Measurements from ENCODE around the gene USB1. TPM values are rescaled to one million over a fixed set of nuclear protein-coding genes. Genes with fewer than 3 reads are reported as not detected.

USB1 gene
- total RNA-seq, 1 donor from 2014 or later = 100.0 TPM

DNA sequence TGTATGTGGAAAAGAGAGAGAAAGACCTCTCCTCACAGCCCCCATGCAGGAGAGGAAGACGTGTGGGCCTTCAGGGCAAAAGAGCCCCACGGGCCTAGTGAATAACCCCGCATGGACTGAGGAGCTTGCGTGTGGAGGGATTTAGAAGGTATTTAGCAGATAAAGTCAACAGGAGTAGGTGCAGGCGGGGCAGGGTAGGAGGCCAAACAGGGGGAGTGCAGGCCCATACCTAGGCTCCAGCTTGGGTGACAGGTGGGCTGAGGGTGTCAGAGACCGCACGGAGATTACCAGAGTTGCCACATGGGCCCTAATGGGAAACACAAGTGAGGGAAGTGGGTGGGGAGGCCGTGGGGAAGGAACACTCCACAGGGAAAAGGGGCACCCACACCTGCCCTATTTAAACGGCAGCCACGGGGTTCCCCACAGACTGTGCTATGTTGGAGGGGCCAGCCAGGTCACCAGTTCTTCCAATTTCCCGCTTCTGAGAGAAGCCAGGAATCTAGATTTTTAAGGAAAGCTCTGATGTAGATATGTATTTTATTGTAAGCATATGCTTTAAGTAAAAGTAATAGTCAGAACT lies 22.1 kb upstream of the USB1 start:
- H3K4me1 ChIP-seq (ENCODE audit: insufficient read depth, low read length) = no peaks in the 10 kb centered on the region
- Mint-ChIP-seq H3K36me3 (ENCODE audit: low read depth, unreplicated experiment) (no peaks in the 10 kb centered on the region), H3K27me3 (ENCODE audit: low read depth, unreplicated experiment) (peaks cover 17% of the 10 kb centered on the region), H3K9me3 (ENCODE audit: unreplicated experiment) (no peaks in the 10 kb centered on the region), H3K27ac (ENCODE audit: unreplicated experiment) (no peak overlapping the region), H3K4me1 (ENCODE audit: low read depth, unreplicated experiment) (no peaks in the 10 kb centered on the region), H3K4me3 (ENCODE audit: unreplicated experiment) (no peak overlapping the region)
- H3K36me3 ChIP-seq (ENCODE audit: insufficient read depth, low read length) = no peaks in the 10 kb centered on the region
- H3K27ac ChIP-seq (ENCODE audit: low read depth, low read length) = no peak overlapping the region
- no peak overlapping the region for H3K4me3 ChIP-seq (ENCODE audit: insufficient read depth, low read depth, low read length)
- H2AFZ ChIP-seq (ENCODE audit: low read depth, low read length) = no peak overlapping the region
- no peak overlapping the region for H3K4me2 ChIP-seq (ENCODE audit: low read length)
- FAIRE-seq (no peak), DNase-seq (ENCODE audit: low read depth) (no peak)
- H3K9ac ChIP-seq (ENCODE audit: low read length) = no peak overlapping the region
- TF ChIP-seq, protein P1, sequence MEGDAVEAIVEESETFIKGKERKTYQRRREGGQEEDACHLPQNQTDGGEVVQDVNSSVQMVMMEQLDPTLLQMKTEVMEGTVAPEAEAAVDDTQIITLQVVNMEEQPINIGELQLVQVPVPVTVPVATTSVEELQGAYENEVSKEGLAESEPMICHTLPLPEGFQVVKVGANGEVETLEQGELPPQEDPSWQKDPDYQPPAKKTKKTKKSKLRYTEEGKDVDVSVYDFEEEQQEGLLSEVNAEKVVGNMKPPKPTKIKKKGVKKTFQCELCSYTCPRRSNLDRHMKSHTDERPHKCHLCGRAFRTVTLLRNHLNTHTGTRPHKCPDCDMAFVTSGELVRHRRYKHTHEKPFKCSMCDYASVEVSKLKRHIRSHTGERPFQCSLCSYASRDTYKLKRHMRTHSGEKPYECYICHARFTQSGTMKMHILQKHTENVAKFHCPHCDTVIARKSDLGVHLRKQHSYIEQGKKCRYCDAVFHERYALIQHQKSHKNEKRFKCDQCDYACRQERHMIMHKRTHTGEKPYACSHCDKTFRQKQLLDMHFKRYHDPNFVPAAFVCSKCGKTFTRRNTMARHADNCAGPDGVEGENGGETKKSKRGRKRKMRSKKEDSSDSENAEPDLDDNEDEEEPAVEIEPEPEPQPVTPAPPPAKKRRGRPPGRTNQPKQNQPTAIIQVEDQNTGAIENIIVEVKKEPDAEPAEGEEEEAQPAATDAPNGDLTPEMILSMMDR (IDR thresholded peaks at IDR 0.05; ENCODE audit: insufficient read depth, low read depth, low read length) = no peak
- TF ChIP-seq EZH2 (IDR thresholded peaks at IDR 0.05; ENCODE audit: insufficient read depth, low read length) = no peak
- no peaks in the 10 kb centered on the region for H4K20me1 ChIP-seq (ENCODE audit: insufficient read depth, low read length)
- H3K9me3 ChIP-seq (ENCODE audit: insufficient read depth, low read depth, low read length) = no peaks in the 10 kb centered on the region
- H3K27me3 ChIP-seq (ENCODE audit: insufficient read depth, low read length) = peaks cover 2% of the 10 kb centered on the region
- H3K79me2 ChIP-seq (ENCODE audit: insufficient read depth, low read length) = no peaks in the 10 kb centered on the region

GRCh38 chr16:57981636-57982035 lies 19.6 kb upstream of the USB1 start:
- H3K4me1 Mint-ChIP-seq (ENCODE audit: low read depth, unreplicated experiment) = no peaks in the 10 kb centered on the region
- no peak overlapping the region for H3K4me3 Mint-ChIP-seq (ENCODE audit: unreplicated experiment)
- Histone ChIP-seq H3K4me2 (ENCODE audit: low read length) (no peak overlapping the region), H3K4me1 (ENCODE audit: insufficient read depth, low read length) (peaks cover 10% of the 10 kb centered on the region), H3K79me2 (ENCODE audit: insufficient read depth, low read length) (no peaks in the 10 kb centered on the region), H3K4me3 (ENCODE audit: insufficient read depth, low read depth, low read length) (no peak overlapping the region), H3K27ac (ENCODE audit: low read depth, low read length) (no peak overlapping the region), H3K36me3 (ENCODE audit: insufficient read depth, low read length) (no peaks in the 10 kb centered on the region), H3K9ac (ENCODE audit: low read length) (no peak overlapping the region), H2AFZ (ENCODE audit: low read depth, low read length) (no peak overlapping the region), H3K9me3 (ENCODE audit: insufficient read depth, low read depth, low read length) (no peaks in the 10 kb centered on the region), H4K20me1 (ENCODE audit: insufficient read depth, low read length) (no peaks in the 10 kb centered on the region), H3K27me3 (ENCODE audit: insufficient read depth, low read length) (peaks cover 12% of the 10 kb centered on the region)
- peaks cover under 1% of the 10 kb centered on the region for H3K36me3 Mint-ChIP-seq (ENCODE audit: low read depth, unreplicated experiment)
- DNase-seq (ENCODE audit: low read depth) (no peak), FAIRE-seq (no peak)
- H3K27ac Mint-ChIP-seq (ENCODE audit: unreplicated experiment) = no peak overlapping the region
- TF ChIP-seq, protein P1 (IDR thresholded peaks at IDR 0.05; ENCODE audit: insufficient read depth, low read depth, low read length) = no peak
- no peaks in the 10 kb centered on the region for H3K9me3 Mint-ChIP-seq (ENCODE audit: unreplicated experiment)
- peaks cover 31% of the 10 kb centered on the region for H3K27me3 Mint-ChIP-seq (ENCODE audit: low read depth, unreplicated experiment)

GRCh38 chr16:57982385-57982784 lies 18.8 kb upstream of the USB1 start:
- H3K27me3 ChIP-seq (ENCODE audit: insufficient read depth, low read length) = peaks cover 12% of the 10 kb centered on the region
- TF ChIP-seq, protein P1 (IDR thresholded peaks at IDR 0.05; ENCODE audit: insufficient read depth, low read depth, low read length) = no peak
- TF ChIP-seq EZH2 (IDR thresholded peaks at IDR 0.05; ENCODE audit: insufficient read depth, low read length) = no peak
- H3K4me2 ChIP-seq (ENCODE audit: low read length) = no peak overlapping the region
- H3K36me3 ChIP-seq (ENCODE audit: insufficient read depth, low read length) = no peaks in the 10 kb centered on the region
- H3K36me3 Mint-ChIP-seq (ENCODE audit: low read depth, unreplicated experiment) = peaks cover 3% of the 10 kb centered on the region
- no peak overlapping the region for H2AFZ ChIP-seq (ENCODE audit: low read depth, low read length)
- H3K9me3 ChIP-seq (ENCODE audit: insufficient read depth, low read depth, low read length) = no peaks in the 10 kb centered on the region
- H3K4me1 Mint-ChIP-seq (ENCODE audit: low read depth, unreplicated experiment) = no peaks in the 10 kb centered on the region
- H3K9ac ChIP-seq (ENCODE audit: low read length) = no peak overlapping the region
- peaks cover 10% of the 10 kb centered on the region for H3K4me1 ChIP-seq (ENCODE audit: insufficient read depth, low read length)
- no peak overlapping the region for H3K4me3 Mint-ChIP-seq (ENCODE audit: unreplicated experiment)
- no peak for FAIRE-seq
- H3K27me3 Mint-ChIP-seq (ENCODE audit: low read depth, unreplicated experiment) = peaks cover 38% of the 10 kb centered on the region
- no peak overlapping the region for H3K27ac Mint-ChIP-seq (ENCODE audit: unreplicated experiment)
- no peak for DNase-seq (ENCODE audit: low read depth)
- H3K79me2 ChIP-seq (ENCODE audit: insufficient read depth, low read length) = no peaks in the 10 kb centered on the region
- no peaks in the 10 kb centered on the region for H3K9me3 Mint-ChIP-seq (ENCODE audit: unreplicated experiment)
- H3K27ac ChIP-seq (ENCODE audit: low read depth, low read length) = no peak overlapping the region
- H4K20me1 ChIP-seq (ENCODE audit: insufficient read depth, low read length) = no peaks in the 10 kb centered on the region
- no peak overlapping the region for H3K4me3 ChIP-seq (ENCODE audit: insufficient read depth, low read depth, low read length)

Data from astrocyte (in vitro differentiated cells and primary cell).